BJ (cell line): ENCODE results near the gene GATA2. TPM values are rescaled to one million over a fixed set of nuclear protein-coding genes. Genes with fewer than 3 reads are reported as not detected.
A peak's percentile ranks its signal among the peaks of the same experiment; 100 is the strongest.

Source experiments
- CTCF ChIA-PET: fragments of 350-600 bp; formaldehyde crosslinking; extraction: SDS; loops from one replicate; lab custom pipeline; 2021; ENCODE audit warnings: antibody characterized with exemption, inconsistent platforms; lab: Yijun Ruan, JAX
- POLR2A ChIA-PET: fragments of 300-600 bp; sonication (Branson Sonifier 250); formaldehyde crosslinking; extraction: SDS; loops from one replicate; lab custom pipeline; 2021; ENCODE audit warnings: antibody characterized with exemption; lab: Charles Lee
- DNase-seq: peaks from one replicate; pipeline ENCODE4 v3.0.0-alpha.2; 2011; ENCODE audit warnings: low read depth
- H3K27me3 ChIP-seq: 2 replicates; pipeline ENCODE4 v1.6.0; 2011; ENCODE audit warnings: low read length; ENCODE audit not compliant: control insufficient read depth, insufficient read depth
- H3K36me3 ChIP-seq: 2 replicates; pipeline ENCODE4 v1.5.1; 2011; ENCODE audit warnings: low read length; ENCODE audit not compliant: control insufficient read depth, insufficient read depth
- H3K4me3 ChIP-seq: 2 replicates; pipeline ENCODE4 v1.5.1; 2011; ENCODE audit warnings: low read depth, mild to moderate bottlenecking, control low read depth, low read length
- polyA plus RNA-seq: library from polyadenylated mRNA; depleted of rRNA; stranded (reverse); fragments of >200 nt; gene quantifications from 2 replicates; pipeline ENCODE4 v1.2.3, GENCODE V29; 2011
- TF ChIP-seq, protein P1 (sequence below): IDR thresholded peaks from 2 replicates; pipeline ENCODE4 v1.5.1; 2011; ENCODE audit warnings: low read depth, mild to moderate bottlenecking, control low read depth, inconsistent platforms, low read length, moderate library complexity; ENCODE audit not compliant: insufficient read depth

The GATA2 gene
- polyA plus RNA-seq, 1 experiment = 13.4 TPM

DNA sequence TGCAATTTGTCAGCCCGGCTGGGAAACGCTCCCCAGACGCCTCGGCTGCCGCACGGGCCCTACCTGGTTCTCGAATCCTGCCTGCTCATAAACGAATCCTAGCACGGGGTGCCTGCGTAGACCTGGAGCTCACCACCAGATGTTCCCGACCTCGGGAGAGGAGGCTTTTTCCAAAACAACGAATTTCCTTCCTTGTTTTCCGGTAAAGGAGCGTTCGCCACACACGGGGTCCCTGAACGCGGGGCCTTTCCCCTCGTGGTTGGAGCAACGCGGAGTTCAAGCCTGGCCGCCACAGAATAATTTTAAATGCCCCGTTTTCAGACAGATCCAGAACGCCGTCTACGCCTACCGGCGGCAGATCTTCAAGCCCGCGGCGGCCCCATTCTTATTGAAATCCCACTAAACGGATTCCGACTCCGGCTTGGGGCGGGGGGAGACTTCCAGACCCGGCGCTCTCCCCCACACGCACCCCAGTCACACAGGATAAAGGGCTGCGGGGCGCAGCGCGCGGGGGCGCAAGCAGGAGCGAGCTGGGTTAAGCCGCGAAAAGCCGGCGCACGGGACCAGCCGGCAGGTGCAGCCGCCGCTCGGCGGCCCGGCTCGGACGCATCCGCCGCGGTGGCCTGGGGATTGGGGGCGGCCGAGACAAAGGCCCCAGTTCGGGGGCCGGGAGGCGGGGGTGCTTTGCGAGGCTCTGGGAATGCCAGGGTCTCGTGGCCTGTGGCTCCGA is 895 bp downstream of the GATA2 start:
- Histone ChIP-seq H3K4me3 (peak overlapping the region; percentile 91), H3K36me3 (no peaks in the 10 kb centered on the region; the same call in none of the 2 replicates), H3K27me3 (no peaks in the 10 kb centered on the region; the same call in 1 of the 2 replicates)
- ChIA-PET CTCF (interaction anchor here (1.1 to 1.3 kb wide), 2 partner anchors 10 to 66 kb away, joined by 3 read pairs; no protein-coding TSS in a partner anchor), POLR2A (interaction anchor here (1.1 kb wide), 1 partner anchor 9 kb away, joined by 3 read pairs; no protein-coding TSS in a partner anchor)
- TF ChIP-seq, protein P1, sequence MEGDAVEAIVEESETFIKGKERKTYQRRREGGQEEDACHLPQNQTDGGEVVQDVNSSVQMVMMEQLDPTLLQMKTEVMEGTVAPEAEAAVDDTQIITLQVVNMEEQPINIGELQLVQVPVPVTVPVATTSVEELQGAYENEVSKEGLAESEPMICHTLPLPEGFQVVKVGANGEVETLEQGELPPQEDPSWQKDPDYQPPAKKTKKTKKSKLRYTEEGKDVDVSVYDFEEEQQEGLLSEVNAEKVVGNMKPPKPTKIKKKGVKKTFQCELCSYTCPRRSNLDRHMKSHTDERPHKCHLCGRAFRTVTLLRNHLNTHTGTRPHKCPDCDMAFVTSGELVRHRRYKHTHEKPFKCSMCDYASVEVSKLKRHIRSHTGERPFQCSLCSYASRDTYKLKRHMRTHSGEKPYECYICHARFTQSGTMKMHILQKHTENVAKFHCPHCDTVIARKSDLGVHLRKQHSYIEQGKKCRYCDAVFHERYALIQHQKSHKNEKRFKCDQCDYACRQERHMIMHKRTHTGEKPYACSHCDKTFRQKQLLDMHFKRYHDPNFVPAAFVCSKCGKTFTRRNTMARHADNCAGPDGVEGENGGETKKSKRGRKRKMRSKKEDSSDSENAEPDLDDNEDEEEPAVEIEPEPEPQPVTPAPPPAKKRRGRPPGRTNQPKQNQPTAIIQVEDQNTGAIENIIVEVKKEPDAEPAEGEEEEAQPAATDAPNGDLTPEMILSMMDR = no peak
- no peak for DNase-seq

DNA sequence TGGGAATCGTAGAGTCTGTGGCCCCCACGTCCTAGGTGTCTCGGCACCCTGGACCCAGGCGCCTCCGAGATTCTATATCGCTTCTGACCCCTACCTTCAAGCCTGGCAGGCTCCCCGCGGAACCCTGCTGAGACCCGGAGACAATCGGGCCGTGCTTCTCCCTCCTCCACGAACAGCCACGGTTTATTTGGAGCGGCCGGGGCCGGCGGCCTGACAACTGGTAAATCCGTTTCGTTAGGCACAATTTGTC is 1.4 kb downstream of the GATA2 start:
- CTCF ChIA-PET = interaction anchor here (1.3 kb wide), 1 partner anchor 9 kb away, joined by 3 read pairs; no protein-coding TSS in a partner anchor
- Histone ChIP-seq H3K27me3 (no peaks in the 10 kb centered on the region; the same call in 1 of the 2 replicates), H3K4me3 (peak overlapping the region; percentile 91), H3K36me3 (no peaks in the 10 kb centered on the region; the same call in none of the 2 replicates)
- POLR2A ChIA-PET = no interaction called here
- TF ChIP-seq, protein P1 = no peak
- DNase-seq = no peak

DNA sequence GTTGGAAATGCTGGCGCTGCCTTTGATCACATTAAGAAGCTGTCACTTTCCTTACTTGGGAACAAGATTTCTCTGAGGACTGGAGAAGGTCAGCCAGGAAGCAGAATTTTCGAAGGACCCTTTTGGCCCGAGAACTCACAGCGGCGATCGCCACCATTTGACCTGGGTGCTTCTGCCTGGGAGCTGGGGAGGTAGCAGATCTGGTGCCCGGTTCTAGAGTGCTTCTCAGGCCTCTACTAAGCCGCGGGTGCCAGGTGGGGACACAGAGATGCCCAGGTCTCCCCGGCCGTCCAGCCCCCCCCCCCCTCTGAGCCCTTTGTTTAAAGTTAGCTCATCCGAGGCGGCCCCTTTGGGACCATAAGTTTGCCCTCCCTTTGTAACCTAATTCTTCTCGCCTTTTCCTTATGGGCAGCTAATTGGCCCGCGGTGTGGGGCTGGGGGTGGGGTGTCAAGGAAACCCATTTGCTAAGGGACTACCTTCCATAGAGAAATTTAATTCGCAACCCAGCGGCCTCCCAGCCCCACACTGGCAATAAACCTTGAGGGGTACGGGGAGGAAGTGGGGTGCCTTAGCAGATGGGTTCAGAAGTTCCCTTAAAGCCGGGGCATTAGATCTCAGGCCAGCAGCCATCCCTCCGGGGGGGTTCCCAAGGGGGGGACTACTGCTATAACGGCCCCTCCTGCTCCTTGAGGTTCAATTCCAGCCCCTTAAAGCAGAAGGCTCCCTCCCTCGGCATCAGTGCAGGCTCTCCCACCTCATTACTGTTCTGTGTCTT is 1.9 kb downstream of the GATA2 start:
- no peak for DNase-seq
- POLR2A ChIA-PET = no interaction called here
- TF ChIP-seq, protein P1 = no peak
- CTCF ChIA-PET = interaction anchor here (1.0 to 2.0 kb wide), 3 partner anchors 9 to 117 kb away, joined by 3 to 10 read pairs (median 3); no protein-coding TSS in a partner anchor
- Histone ChIP-seq H3K4me3 (peak overlapping the region; percentile 91), H3K27me3 (no peaks in the 10 kb centered on the region; the same call in 1 of the 2 replicates), H3K36me3 (peaks cover 2% of the 10 kb centered on the region)

DNA sequence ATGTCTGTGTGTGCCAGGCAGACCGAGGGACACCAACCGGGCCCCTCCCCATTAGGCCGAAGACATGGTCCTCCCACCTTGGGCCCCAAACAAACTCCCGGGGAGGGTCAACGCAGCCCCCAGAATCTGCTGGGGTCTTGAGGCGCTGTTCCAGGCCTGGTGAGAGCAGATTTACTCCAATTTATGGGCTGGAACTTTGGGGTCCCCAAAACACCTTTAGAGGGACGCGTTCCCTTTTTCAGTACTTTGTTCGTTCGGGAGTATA is 2.4 kb downstream of the GATA2 start:
- peaks cover 8% of the 10 kb centered on the region for H3K36me3 ChIP-seq
- H3K27me3 ChIP-seq = no peaks in the 10 kb centered on the region; the same call in 1 of the 2 replicates
- TF ChIP-seq, protein P1 = no peak
- DNase-seq = no peak
- POLR2A ChIA-PET = no interaction called here
- H3K4me3 ChIP-seq = peak overlapping the region; percentile 91
- CTCF ChIA-PET = interaction anchor here (0.7 to 2.0 kb wide), 4 partner anchors 29 to 395 kb away, joined by 3 to 10 read pairs (median 4); no protein-coding TSS in a partner anchor
